ENCODE data around the gene PCYT2. TPM values are rescaled to one million over a fixed set of nuclear protein-coding genes. Genes with fewer than 3 reads are reported as not detected.
A peak's percentile ranks its signal among the peaks of the same experiment; 100 is the strongest.

PCYT2 gene
- total and polyA plus RNA-seq, 12 donors, result 29.5 to 64.1 (median 47.7) TPM

GRCh38 chr17:81884968-81885367 lies 26.2 kb downstream of the PCYT2 start:
- no peak for TF ChIP-seq CTCF (IDR thresholded peaks at IDR 0.05)
- no peak overlapping the region for H3K27ac ChIP-seq
- intact Hi-C loops (cut with DNase I), result loop anchor here in 1 of 10 donors (1.0 kb wide), 1 partner anchor 33 kb away; no protein-coding TSS in a partner anchor
- peaks cover 0 to 100% (median 25%) of the 10 kb centered on the region in 9 donors for H3K36me3 ChIP-seq
- no peak for DNase-seq
- ATAC-seq, result peak in 1 of 8 donors; percentile 32
- H3K9me3 ChIP-seq, result no peaks in the 10 kb centered on the region
- peaks cover 4 to 32% (median 6%) of the 10 kb centered on the region in 9 donors for H3K4me1 ChIP-seq
- no peaks in the 10 kb centered on the region for H3K27me3 ChIP-seq
- whole genome bisulfite sequencing, 2 donors, result 94 to 96% methylated on average over 5 of the region's 5 CpGs
- H3K4me3 ChIP-seq, result no peak overlapping the region

- Histone ChIP-seq H3K4me3 (no peak overlapping the region), H3K36me3 (peaks cover 0 to 100% (median 23%) of the 10 kb centered on the region in 9 donors), H3K27ac (no peak overlapping the region), H3K27me3 (no peaks in the 10 kb centered on the region), H3K4me1 (peaks cover 0 to 27% (median 2%) of the 10 kb centered on the region in 9 donors), H3K9me3 (no peaks in the 10 kb centered on the region)
- no peak for TF ChIP-seq CTCF (IDR thresholded peaks at IDR 0.05)
- intact Hi-C loops (cut with DNase I), result no loop called here
- ATAC-seq (peak in 6 of 8 donors; percentile 21 to 50 (median 40)), DNase-seq (peak in 1 of 2 donors; percentile 5)
- 31 to 42% methylated on average over 10 to 11 of the region's 11 CpGs for WGBS, 2 donors
Observed at GRCh38 chr17:81884520-81884919, 26.7 kb downstream of the PCYT2 start.

- Histone ChIP-seq H3K36me3 (peaks cover 0 to 70% (median 10%) of the 10 kb centered on the region in 9 donors), H3K4me3 (no peak overlapping the region), H3K4me1 (no peaks in the 10 kb centered on the region), H3K9me3 (no peaks in the 10 kb centered on the region), H3K27ac (no peak overlapping the region), H3K27me3 (no peaks in the 10 kb centered on the region)
- intact Hi-C loops (cut with DNase I), result loop anchor here in 1 of 10 donors (5.0 kb wide), 1 partner anchor 43 kb away; no protein-coding TSS in a partner anchor
- ATAC-seq (no peak), DNase-seq (no peak)
- no peak for TF ChIP-seq CTCF (IDR thresholded peaks at IDR 0.05)
- 87 to 91% methylated on average over 5 of the region's 5 CpGs for WGBS, 2 donors
Observed at GRCh38 chr17:81879121-81879520, 32.1 kb downstream of the PCYT2 start.

- H3K27ac ChIP-seq, result no peak overlapping the region
- ATAC-seq (no peak), DNase-seq (no peak)
- no peak overlapping the region for H3K4me3 ChIP-seq
- no peaks in the 10 kb centered on the region for H3K9me3 ChIP-seq
- intact Hi-C loops (cut with DNase I), result loop anchor here in 1 of 10 donors (5.0 kb wide), 1 partner anchor 44 kb away; no protein-coding TSS in a partner anchor
- WGBS, 2 donors, result 94 to 97% methylated on average over 3 of the region's 3 CpGs
- peaks cover 0 to 62% (median 10%) of the 10 kb centered on the region in 9 donors for H3K36me3 ChIP-seq
- no peaks in the 10 kb centered on the region for H3K27me3 ChIP-seq
- no peak for TF ChIP-seq CTCF (IDR thresholded peaks at IDR 0.05)
- H3K4me1 ChIP-seq, result peaks cover 0 to 2% (median 0%) of the 10 kb centered on the region in 9 donors
Observed at GRCh38 chr17:81878294-81878693, 32.9 kb downstream of the PCYT2 start.

Data from heart right ventricle (tissue), 16 donors.